Activated CD8-positive, alpha-beta memory T cell treated with anti-CD3 and anti-CD28 coated beads for 36 hours (primary cell): ENCODE data around the gene TEKT2. TPM values are rescaled to one million over a fixed set of nuclear protein-coding genes. Genes with fewer than 3 reads are reported as not detected.

Experiments used
- CTCF ChIA-PET: fragments of 350-600 bp; sonication (Branson Sonifier 250); formaldehyde crosslinking; loops from one replicate; lab custom pipeline; 2021; ENCODE audit warnings: antibody characterized with exemption; lab: Charles Lee
- POLR2A ChIA-PET: fragments of 350-600 bp; sonication (Branson Sonifier 250); formaldehyde crosslinking; loops from one replicate; lab custom pipeline; 2021; ENCODE audit warnings: antibody characterized with exemption; lab: Charles Lee
- total RNA-seq, 2 experiments: library from RNA; stranded (reverse); gene quantifications; one replicate each; pipeline ENCODE4 v1.2.3, GENCODE V29; 2021

The TEKT2 gene
- total RNA-seq, 2 experiments from 2014 or later = not detected

GRCh38 chr1:36137776-36138175 is 53.9 kb downstream of the TEKT2 start:
- POLR2A ChIA-PET = no interaction called here
- CTCF ChIA-PET = interaction anchor here (0.6 to 1.1 kb wide), 2 partner anchors 11 to 105 kb away, joined by 4 read pairs; partner anchors contain the start of gene TRAPPC3

Other genes with a start within 250 kb of the TEKT2 start
- gene AGO1, start 200.9 kb upstream of the TEKT2 start, total RNA-seq = 10 to 100 TPM; 41.6 to 43.2 TPM
- 10 to 100 TPM; 26.1 to 29.8 TPM for gene AGO3, start 153.0 kb upstream of the TEKT2 start, total RNA-seq
- gene ADPRS, start 4.8 kb downstream of the TEKT2 start, total RNA-seq = 10 to 100 TPM; 46.0 to 46.6 TPM
- gene COL8A2, start 41.1 kb downstream of the TEKT2 start, total RNA-seq = under 1 TPM; 0.38 to 0.48 TPM
- gene TRAPPC3, start 65.4 kb downstream of the TEKT2 start, total RNA-seq = 10 to 100 TPM; 60.6 to 64.0 TPM
- gene MAP7D1, start 72.1 kb downstream of the TEKT2 start, total RNA-seq = 100 to 1,000 TPM; 172 to 174 TPM
- 100 to 1,000 TPM; 162 to 167 TPM for gene THRAP3, start 140.3 kb downstream of the TEKT2 start, total RNA-seq
- gene SH3D21, start 222.3 kb downstream of the TEKT2 start, total RNA-seq = 1 to 10 TPM; 6.7 to 6.9 TPM
- gene EVA1B, start 239.6 kb downstream of the TEKT2 start, total RNA-seq = 10 to 100 TPM; 13.9 to 14.2 TPM